ENCODE measurements around the gene CAMKMT.

Gene CAMKMT

GRCh38 chr2:44663471-44664073, 301.8 kb downstream of the CAMKMT start:
- no peak for DNase-seq

- no peak for DNase-seq
Observed at GRCh38 chr2:44668336-44668735, 306.6 kb downstream of the CAMKMT start.

GRCh38 chr2:44671276-44671675, 309.5 kb downstream of the CAMKMT start:
- DNase-seq: no peak

GRCh38 chr2:44671916-44672315, 310.2 kb downstream of the CAMKMT start:
- DNase-seq: no peak

GRCh38 chr2:44672431-44672830, 310.7 kb downstream of the CAMKMT start:
- no peak for DNase-seq

GRCh38 chr2:44674473-44675284, 312.9 kb downstream of the CAMKMT start:
- DNase-seq: no peak

GRCh38 chr2:44676379-44676778, 314.6 kb downstream of the CAMKMT start:
- no peak for DNase-seq

- no peak for DNase-seq
Observed at GRCh38 chr2:44679584-44679983, 317.8 kb downstream of the CAMKMT start.

- no peak for DNase-seq
Observed at GRCh38 chr2:44679990-44680389, 318.2 kb downstream of the CAMKMT start.

GRCh38 chr2:44680424-44680971, 318.8 kb downstream of the CAMKMT start:
- no peak for DNase-seq

- DNase-seq: no peak
Observed at GRCh38 chr2:44680983-44681531, 319.3 kb downstream of the CAMKMT start.

GRCh38 chr2:44682459-44682858, 320.7 kb downstream of the CAMKMT start:
- DNase-seq: no peak

GRCh38 chr2:44684559-44684958, 322.8 kb downstream of the CAMKMT start:
- no peak for DNase-seq

- no peak for DNase-seq
Observed at GRCh38 chr2:44686561-44686960, 324.8 kb downstream of the CAMKMT start.

GRCh38 chr2:44687686-44688455, 326.1 kb downstream of the CAMKMT start:
- no peak for DNase-seq

GRCh38 chr2:44688456-44689124, 326.8 kb downstream of the CAMKMT start:
- DNase-seq: no peak

GRCh38 chr2:44689516-44689915, 327.8 kb downstream of the CAMKMT start:
- no peak for DNase-seq

GRCh38 chr2:44691174-44691785, 329.5 kb downstream of the CAMKMT start:
- no peak for DNase-seq

- no peak for DNase-seq
Observed at GRCh38 chr2:44692821-44693220, 331.1 kb downstream of the CAMKMT start.

- DNase-seq: no peak
Observed at GRCh38 chr2:44700824-44701223, 339.1 kb downstream of the CAMKMT start.

GRCh38 chr2:44705356-44705755, 343.6 kb downstream of the CAMKMT start:
- DNase-seq: no peak

- no peak for DNase-seq
Observed at GRCh38 chr2:44705876-44706480, 344.2 kb downstream of the CAMKMT start.
